Mammary epithelial cell (primary cell): ENCODE results near the gene JPH3.

Source experiments
- EZH2 ChIP-seq: IDR thresholded peaks from 2 replicates; pipeline ENCODE4 v1.6.1; 2012; ENCODE audit warnings: low read length, inconsistent platforms, borderline replicate concordance
- TF ChIP-seq, protein P1 (sequence below), 2 donors: IDR thresholded peaks in 1 of 2; conservative IDR thresholded peaks in 1 of 2; 2 replicates each; pipeline ENCODE4 v1.5.1; 2011 to 2012; ENCODE audit warnings: inconsistent platforms in 2 of 2, low read length in 2 of 2, mild to moderate bottlenecking in 2 of 2, control low read depth in 1 of 2, low read depth in 1 of 2; ENCODE audit not compliant: insufficient read depth in 1 of 2; ENCODE audit errors: extremely low read depth in 1 of 2

DNA sequence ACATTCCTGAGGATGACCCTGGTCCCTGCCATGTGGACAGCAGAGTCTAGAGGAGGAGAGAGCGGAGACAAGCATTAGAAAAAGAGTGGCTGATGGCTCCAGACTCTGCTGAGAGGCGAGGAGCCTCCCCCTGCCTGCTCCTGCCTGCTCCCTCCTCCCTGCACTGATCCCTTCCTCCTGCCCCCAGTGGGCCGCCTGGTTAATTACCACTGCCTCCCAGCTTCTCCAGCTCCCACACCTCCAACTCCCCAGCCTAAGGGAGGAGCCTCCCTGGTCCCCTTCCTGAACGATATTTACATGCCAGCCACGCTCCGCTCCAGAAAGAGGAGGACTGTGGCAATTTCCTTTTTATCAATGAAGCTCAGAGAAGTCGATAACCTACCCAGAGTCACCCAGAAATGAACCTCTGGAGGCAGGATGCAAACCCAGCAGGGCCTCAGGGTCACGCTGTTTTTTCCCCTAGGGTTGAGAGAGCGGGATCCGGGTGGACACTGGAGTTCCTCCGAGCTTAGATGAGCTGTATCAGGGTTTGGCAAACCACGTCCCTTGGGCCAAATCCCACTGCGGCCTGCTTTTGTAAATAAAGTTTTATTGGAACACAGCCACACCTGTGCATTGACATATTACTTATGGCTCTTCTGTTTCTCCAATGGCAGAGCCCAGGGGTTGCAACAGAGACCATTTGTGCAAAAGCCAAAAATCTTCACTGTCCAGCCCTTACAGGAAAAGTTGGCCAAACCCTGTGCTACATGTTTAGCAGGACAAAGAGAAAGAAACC, 27.1 kb upstream of the JPH3 start:
- TF ChIP-seq, protein P1, sequence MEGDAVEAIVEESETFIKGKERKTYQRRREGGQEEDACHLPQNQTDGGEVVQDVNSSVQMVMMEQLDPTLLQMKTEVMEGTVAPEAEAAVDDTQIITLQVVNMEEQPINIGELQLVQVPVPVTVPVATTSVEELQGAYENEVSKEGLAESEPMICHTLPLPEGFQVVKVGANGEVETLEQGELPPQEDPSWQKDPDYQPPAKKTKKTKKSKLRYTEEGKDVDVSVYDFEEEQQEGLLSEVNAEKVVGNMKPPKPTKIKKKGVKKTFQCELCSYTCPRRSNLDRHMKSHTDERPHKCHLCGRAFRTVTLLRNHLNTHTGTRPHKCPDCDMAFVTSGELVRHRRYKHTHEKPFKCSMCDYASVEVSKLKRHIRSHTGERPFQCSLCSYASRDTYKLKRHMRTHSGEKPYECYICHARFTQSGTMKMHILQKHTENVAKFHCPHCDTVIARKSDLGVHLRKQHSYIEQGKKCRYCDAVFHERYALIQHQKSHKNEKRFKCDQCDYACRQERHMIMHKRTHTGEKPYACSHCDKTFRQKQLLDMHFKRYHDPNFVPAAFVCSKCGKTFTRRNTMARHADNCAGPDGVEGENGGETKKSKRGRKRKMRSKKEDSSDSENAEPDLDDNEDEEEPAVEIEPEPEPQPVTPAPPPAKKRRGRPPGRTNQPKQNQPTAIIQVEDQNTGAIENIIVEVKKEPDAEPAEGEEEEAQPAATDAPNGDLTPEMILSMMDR (conservative IDR thresholded peaks at IDR 0.05 in 1 of 2, IDR thresholded peaks at IDR 0.05 in 1 of 2; ENCODE audit: extremely low read depth in 1 of 2, insufficient read depth in 1 of 2, low read depth in 1 of 2, low read length in 2 of 2) = peak in 1 of 2 donors; percentile 13
- TF ChIP-seq EZH2 = no peak
